Panc1 (cell line): Measurements from ENCODE around the gene ZNF683.

Experiments used
- POLR2AphosphoS5 ChIP-seq: IDR thresholded peaks from 2 replicates; pipeline ENCODE4 v1.6.1; 2012; ENCODE audit warnings: mild to moderate bottlenecking, low read depth, low read length, moderate library complexity
- TF ChIP-seq, protein P1 (sequence below): fragments of 450-650 bp; IDR thresholded peaks from 2 replicates; pipeline ENCODE4 v1.5.1; 2017; ENCODE audit warnings: mild to moderate bottlenecking

DNA sequence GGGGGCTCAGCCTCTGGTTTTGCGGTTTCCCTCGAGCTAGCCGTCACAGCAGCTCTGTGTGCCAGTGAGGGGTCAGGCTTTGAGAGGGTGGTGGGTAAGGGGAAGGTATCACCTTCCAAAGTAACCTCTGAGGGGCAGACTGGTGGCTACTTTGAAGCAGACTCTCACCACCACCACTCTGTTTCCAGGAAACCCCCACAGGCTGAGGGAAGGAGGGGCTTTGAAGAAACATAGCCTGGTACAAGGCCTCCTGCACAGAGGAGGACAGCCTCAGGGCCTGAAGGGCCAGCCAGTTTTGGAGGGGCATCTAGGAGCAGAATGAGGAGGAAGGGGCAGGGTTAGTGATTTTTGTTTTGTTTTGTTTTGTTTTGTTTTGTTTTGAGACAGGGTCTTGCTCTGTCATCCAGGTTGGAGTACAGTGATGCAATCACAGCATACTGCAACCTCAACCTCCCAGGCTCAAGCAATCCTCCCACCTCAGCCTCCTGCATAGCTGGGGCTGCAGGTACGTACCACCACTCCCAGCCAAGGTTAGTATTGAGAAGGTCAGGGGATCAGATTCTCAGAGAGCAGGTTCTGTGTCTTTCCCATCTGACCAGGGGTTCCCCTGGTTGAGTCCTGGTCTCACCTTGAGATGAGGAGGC lies 17.2 kb upstream of the ZNF683 start:
- TF ChIP-seq, protein P1, sequence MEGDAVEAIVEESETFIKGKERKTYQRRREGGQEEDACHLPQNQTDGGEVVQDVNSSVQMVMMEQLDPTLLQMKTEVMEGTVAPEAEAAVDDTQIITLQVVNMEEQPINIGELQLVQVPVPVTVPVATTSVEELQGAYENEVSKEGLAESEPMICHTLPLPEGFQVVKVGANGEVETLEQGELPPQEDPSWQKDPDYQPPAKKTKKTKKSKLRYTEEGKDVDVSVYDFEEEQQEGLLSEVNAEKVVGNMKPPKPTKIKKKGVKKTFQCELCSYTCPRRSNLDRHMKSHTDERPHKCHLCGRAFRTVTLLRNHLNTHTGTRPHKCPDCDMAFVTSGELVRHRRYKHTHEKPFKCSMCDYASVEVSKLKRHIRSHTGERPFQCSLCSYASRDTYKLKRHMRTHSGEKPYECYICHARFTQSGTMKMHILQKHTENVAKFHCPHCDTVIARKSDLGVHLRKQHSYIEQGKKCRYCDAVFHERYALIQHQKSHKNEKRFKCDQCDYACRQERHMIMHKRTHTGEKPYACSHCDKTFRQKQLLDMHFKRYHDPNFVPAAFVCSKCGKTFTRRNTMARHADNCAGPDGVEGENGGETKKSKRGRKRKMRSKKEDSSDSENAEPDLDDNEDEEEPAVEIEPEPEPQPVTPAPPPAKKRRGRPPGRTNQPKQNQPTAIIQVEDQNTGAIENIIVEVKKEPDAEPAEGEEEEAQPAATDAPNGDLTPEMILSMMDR, result no peak
- no peak for TF ChIP-seq POLR2AphosphoS5
